H9 (cell line): ENCODE measurements around the gene OR52K2. TPM values are rescaled to one million over a fixed set of nuclear protein-coding genes. Genes with fewer than 3 reads are reported as not detected.
"Not testable (repeated sequence)": the region's sequence is repeated elsewhere in the genome, so short reads cannot be mapped to it uniquely, and the experiment has no call there.

Experiments
- DNase-seq: peaks from one replicate; pipeline ENCODE4 v3.0.0-alpha.2; 2017
- H2AFZ ChIP-seq: one replicate; pipeline ENCODE4 v1.6.1; 2013; ENCODE audit warnings: mild to moderate bottlenecking, low read length, control low read depth, moderate library complexity
- H2AK5ac ChIP-seq: 2 replicates; pipeline ENCODE4 v1.6.1; 2013; ENCODE audit warnings: low read length, control low read depth, mixed read lengths; ENCODE audit not compliant: insufficient read length
- H2BK120ac ChIP-seq: one replicate; pipeline ENCODE4 v1.6.1; 2013; ENCODE audit warnings: low read depth, mild to moderate bottlenecking, low read length, control low read depth, inconsistent platforms; ENCODE audit not compliant: poor library complexity, severe bottlenecking
- H2BK12ac ChIP-seq: 2 replicates; pipeline ENCODE4 v1.6.1; 2013; ENCODE audit warnings: low read length, control low read depth, mixed read lengths, low read depth; ENCODE audit not compliant: insufficient read length
- H2BK15ac ChIP-seq: 2 replicates; pipeline ENCODE4 v1.6.1; 2013; ENCODE audit warnings: low read depth, low read length, control low read depth
- H2BK20ac ChIP-seq: one replicate; pipeline ENCODE4 v1.6.1; 2013; ENCODE audit warnings: low read depth, mild to moderate bottlenecking, low read length, control low read depth, inconsistent platforms; ENCODE audit not compliant: poor library complexity, severe bottlenecking
- H2BK5ac ChIP-seq: 2 replicates; pipeline ENCODE4 v1.6.1; 2013; ENCODE audit warnings: low read length, control low read depth, mixed read lengths; ENCODE audit not compliant: insufficient read length
- H3K14ac ChIP-seq: 2 replicates; pipeline ENCODE4 v1.6.1; 2013; ENCODE audit warnings: low read length, control low read depth; ENCODE audit not compliant: insufficient read depth
- H3K18ac ChIP-seq: 2 replicates; pipeline ENCODE4 v1.6.1; 2013; ENCODE audit warnings: low read depth, mild to moderate bottlenecking, mixed read lengths, low read length, control low read depth; ENCODE audit not compliant: insufficient read length
- H3K23ac ChIP-seq: 2 replicates; pipeline ENCODE4 v1.6.1; 2013; ENCODE audit warnings: low read length, control low read depth, mixed read lengths, low read depth; ENCODE audit not compliant: insufficient read length
- H3K23me2 ChIP-seq: 2 replicates; pipeline ENCODE4 v1.6.1; 2013; ENCODE audit warnings: low read depth, mild to moderate bottlenecking, mixed read lengths, low read length, control low read depth; ENCODE audit not compliant: insufficient read length, poor library complexity, severe bottlenecking
- H3K27ac ChIP-seq: 2 replicates; pipeline ENCODE4 v1.5.1; 2013; ENCODE audit warnings: low read length, control low read depth, mixed read lengths, low read depth; ENCODE audit not compliant: insufficient read length
- H3K27me3 ChIP-seq: 2 replicates; pipeline ENCODE4 v1.6.1; 2013; ENCODE audit warnings: low read length, control low read depth, inconsistent platforms; ENCODE audit not compliant: insufficient read depth
- H3K4ac ChIP-seq: 2 replicates; pipeline ENCODE4 v1.6.1; 2013; ENCODE audit warnings: low read depth, mild to moderate bottlenecking, control low read depth, inconsistent platforms, low read length, moderate library complexity
- H3K4me1 ChIP-seq: 2 replicates; pipeline ENCODE4 v1.6.1; 2013; ENCODE audit warnings: low read length, control low read depth, inconsistent platforms; ENCODE audit not compliant: insufficient read depth
- H3K4me2 ChIP-seq: 2 replicates; pipeline ENCODE4 v1.6.1; 2013; ENCODE audit warnings: low read length, control low read depth, mixed read lengths; ENCODE audit not compliant: insufficient read length, insufficient read depth
- H3K56ac ChIP-seq: 2 replicates; pipeline ENCODE4 v1.6.1; 2013; ENCODE audit warnings: low read depth, mild to moderate bottlenecking, mixed read lengths, low read length, control low read depth; ENCODE audit not compliant: insufficient read length
- H3K79me1 ChIP-seq: 2 replicates; pipeline ENCODE4 v1.6.1; 2013; ENCODE audit warnings: low read depth, mild to moderate bottlenecking, moderate library complexity, low read length, control low read depth, inconsistent platforms; ENCODE audit not compliant: insufficient read depth, poor library complexity, severe bottlenecking
- H3K79me2 ChIP-seq: 2 replicates; pipeline ENCODE4 v1.6.1; 2013; ENCODE audit warnings: low read length, control low read depth, inconsistent platforms; ENCODE audit not compliant: insufficient read depth
- H3K9ac ChIP-seq: 2 replicates; pipeline ENCODE4 v1.6.1; 2013; ENCODE audit warnings: low read length, control low read depth, mixed read lengths; ENCODE audit not compliant: insufficient read length; ENCODE audit errors: extremely low read depth
- H3K9me3 ChIP-seq: one replicate; pipeline ENCODE4 v1.6.1; 2013; ENCODE audit warnings: low read depth, low read length, inconsistent platforms; ENCODE audit not compliant: control insufficient read depth
- H3T11ph ChIP-seq: one replicate; pipeline ENCODE4 v1.6.1; 2013; ENCODE audit warnings: mild to moderate bottlenecking, low read length, control low read depth, inconsistent platforms
- H4K20me1 ChIP-seq: one replicate; pipeline ENCODE4 v1.6.1; 2013; ENCODE audit not compliant: control insufficient read depth, insufficient read length, insufficient read depth
- H4K5ac ChIP-seq: 2 replicates; pipeline ENCODE4 v1.6.1; 2013; ENCODE audit warnings: low read depth, mild to moderate bottlenecking, mixed read lengths, low read length, control low read depth; ENCODE audit not compliant: insufficient read length
- H4K8ac ChIP-seq: replicated peaks from 2 replicates; pipeline ENCODE4 v1.6.1; 2013; ENCODE audit warnings: low read length, control low read depth, mixed read lengths, low read depth; ENCODE audit not compliant: insufficient read length
- H4K91ac ChIP-seq: 2 replicates; pipeline ENCODE4 v1.6.1; 2013; ENCODE audit warnings: low read depth, mild to moderate bottlenecking, moderate library complexity, mixed read lengths, low read length, control low read depth; ENCODE audit not compliant: insufficient read length
- H3K27ac Mint-ChIP-seq, 3 experiments: 2 replicates in 2 of 3; 3 replicates in 1 of 3; pipeline ENCODE4 v1.8.0; 2020 to 2021; ENCODE audit warnings: mixed read lengths in 3 of 3, mild to moderate bottlenecking in 1 of 3, moderate library complexity in 1 of 3
- H3K27me3 Mint-ChIP-seq: 2 replicates; pipeline ENCODE4 v1.8.0; 2021; ENCODE audit warnings: low read depth, mild to moderate bottlenecking, moderate library complexity, mixed read lengths
- H3K36me3 Mint-ChIP-seq, 3 experiments: 2 replicates in 2 of 3; 3 replicates in 1 of 3; pipeline ENCODE4 v1.8.0; 2020 to 2021; ENCODE audit warnings: low read depth in 3 of 3, mixed read lengths in 3 of 3; ENCODE audit not compliant: insufficient read depth in 1 of 3
- H3K4me1 Mint-ChIP-seq, 2 experiments: 2 replicates each; pipeline ENCODE4 v1.8.0; 2020; ENCODE audit warnings: mixed read lengths in 2 of 2
- H3K4me3 Mint-ChIP-seq, 2 experiments: 2 replicates in 1 of 2; 3 replicates in 1 of 2; pipeline ENCODE4 v1.8.0; 2020 to 2021; ENCODE audit warnings: mild to moderate bottlenecking in 2 of 2, mixed read lengths in 2 of 2, moderate library complexity in 1 of 2
- H3K9me3 Mint-ChIP-seq, 2 experiments: 2 replicates in 1 of 2; 3 replicates in 1 of 2; pipeline ENCODE4 v1.8.0; 2020; ENCODE audit warnings: mild to moderate bottlenecking in 2 of 2, mixed read lengths in 2 of 2, moderate library complexity in 1 of 2
- WGBS: extraction: QIAGEN DNeasy Blood & Tissue Kit; methylation state at CpG from one replicate; pipeline ENCODE4 v1.1.7; 2013; ENCODE audit warnings: missing lambda C conversion rate, low lambda C conversion rate, mixed read lengths; ENCODE audit not compliant: insufficient read length; ENCODE audit errors: extremely low coverage; 5-methylcytosine and 5-hydroxymethylcytosine counted together
- long read RNA-seq: library from polyadenylated mRNA; unstranded; transcript quantifications from one replicate; pipeline ENCODE4 v2.0.0, GENCODE V29; 2020
- total RNA-seq: library from RNA; stranded (reverse); gene quantifications from 2 replicates; pipeline ENCODE4 v1.2.1, GENCODE V29; 2021
- TF ChIP-seq, protein P1 (sequence below): fragments of 200-600 bp; sonication (generic); conservative IDR thresholded peaks from 3 replicates; pipeline ENCODE4 v1.8.0; 2021; ENCODE audit warnings: antibody characterized with exemption, mild to moderate bottlenecking

Gene OR52K2
- not detected in 2 replicates for total RNA-seq
- long read RNA-seq: 0 reads

DNA sequence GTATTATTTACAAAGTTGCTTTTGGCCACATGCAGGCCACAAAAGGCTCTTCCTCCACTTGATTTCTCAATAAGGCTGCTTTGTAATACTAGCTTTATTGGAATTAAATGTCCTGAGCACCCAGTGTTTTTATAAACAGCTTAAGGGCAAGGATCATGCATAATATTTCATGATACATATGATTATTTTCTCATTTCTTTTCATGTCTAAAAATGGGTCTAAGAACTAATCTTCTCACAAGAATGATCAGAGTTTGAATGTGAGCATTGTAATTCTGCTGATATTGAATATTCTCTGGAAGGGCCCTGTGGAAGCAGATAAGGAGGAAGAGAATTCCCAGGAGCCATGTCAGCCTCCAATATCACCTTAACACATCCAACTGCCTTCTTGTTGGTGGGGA lies at the start of gene OR52K2:
Gene OR52K2, plus strand, starts transcription at position 301 of the 400 bp plus-strand sequence. Its CDS starts 45 bp downstream, at position 346.
- H3K18ac ChIP-seq: no peak within 1 kb of the TSS
- H4K91ac ChIP-seq: no peak within 1 kb of the TSS
- no peak within 1 kb of the TSS for H2BK12ac ChIP-seq
- Mint-ChIP-seq H3K4me3 (no peak within 1 kb of the TSS), H3K9me3 (peaks cover under 1 to 4% of the 10 kb centered on the region in 2 experiments; a peak in 2 of 5 replicates), H3K36me3 (peaks cover 0 to 2% (median 0%) of the 10 kb centered on the region in 3 experiments; a peak in 2 of 7 replicates), H3K4me1 (no peaks in the 10 kb centered on the region), H3K27me3 (no peaks in the 10 kb centered on the region), H3K27ac (no peak within 1 kb of the TSS)
- no peak within 1 kb of the TSS for H3K23ac ChIP-seq
- H4K5ac ChIP-seq: no peak within 1 kb of the TSS
- no peaks in the 10 kb centered on the region for H4K20me1 ChIP-seq
- no peak within 1 kb of the TSS for H3K9ac ChIP-seq
- no peak within 1 kb of the TSS for H2AK5ac ChIP-seq
- H2AFZ ChIP-seq: no peak within 1 kb of the TSS
- H3K9me3 ChIP-seq: no peaks in the 10 kb centered on the region
- H2BK15ac ChIP-seq: no peak within 1 kb of the TSS
- H3T11ph ChIP-seq: no peak within 1 kb of the TSS
- no peaks in the 10 kb centered on the region for H3K23me2 ChIP-seq
- no peak within 1 kb of the TSS; the same call in 1 of the 2 replicates for H3K14ac ChIP-seq
- H2BK120ac ChIP-seq: no peak within 1 kb of the TSS
- H2BK20ac ChIP-seq: no peak within 1 kb of the TSS
- no peak within 1 kb of the TSS for H3K4ac ChIP-seq
- H4K8ac ChIP-seq: no peak within 1 kb of the TSS
- no peaks in the 10 kb centered on the region for H3K4me1 ChIP-seq
- H3K56ac ChIP-seq: no peak within 1 kb of the TSS
- H2BK5ac ChIP-seq: no peak within 1 kb of the TSS
- H3K27ac ChIP-seq: no peak within 1 kb of the TSS
- TF ChIP-seq, protein P1, sequence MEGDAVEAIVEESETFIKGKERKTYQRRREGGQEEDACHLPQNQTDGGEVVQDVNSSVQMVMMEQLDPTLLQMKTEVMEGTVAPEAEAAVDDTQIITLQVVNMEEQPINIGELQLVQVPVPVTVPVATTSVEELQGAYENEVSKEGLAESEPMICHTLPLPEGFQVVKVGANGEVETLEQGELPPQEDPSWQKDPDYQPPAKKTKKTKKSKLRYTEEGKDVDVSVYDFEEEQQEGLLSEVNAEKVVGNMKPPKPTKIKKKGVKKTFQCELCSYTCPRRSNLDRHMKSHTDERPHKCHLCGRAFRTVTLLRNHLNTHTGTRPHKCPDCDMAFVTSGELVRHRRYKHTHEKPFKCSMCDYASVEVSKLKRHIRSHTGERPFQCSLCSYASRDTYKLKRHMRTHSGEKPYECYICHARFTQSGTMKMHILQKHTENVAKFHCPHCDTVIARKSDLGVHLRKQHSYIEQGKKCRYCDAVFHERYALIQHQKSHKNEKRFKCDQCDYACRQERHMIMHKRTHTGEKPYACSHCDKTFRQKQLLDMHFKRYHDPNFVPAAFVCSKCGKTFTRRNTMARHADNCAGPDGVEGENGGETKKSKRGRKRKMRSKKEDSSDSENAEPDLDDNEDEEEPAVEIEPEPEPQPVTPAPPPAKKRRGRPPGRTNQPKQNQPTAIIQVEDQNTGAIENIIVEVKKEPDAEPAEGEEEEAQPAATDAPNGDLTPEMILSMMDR: no peak
- H3K4me2 ChIP-seq: no peak within 1 kb of the TSS
- H3K27me3 ChIP-seq: no peaks in the 10 kb centered on the region
- DNase-seq: no peak
- H3K79me1 ChIP-seq: no peaks in the 10 kb centered on the region
- no peaks in the 10 kb centered on the region for H3K79me2 ChIP-seq

DNA sequence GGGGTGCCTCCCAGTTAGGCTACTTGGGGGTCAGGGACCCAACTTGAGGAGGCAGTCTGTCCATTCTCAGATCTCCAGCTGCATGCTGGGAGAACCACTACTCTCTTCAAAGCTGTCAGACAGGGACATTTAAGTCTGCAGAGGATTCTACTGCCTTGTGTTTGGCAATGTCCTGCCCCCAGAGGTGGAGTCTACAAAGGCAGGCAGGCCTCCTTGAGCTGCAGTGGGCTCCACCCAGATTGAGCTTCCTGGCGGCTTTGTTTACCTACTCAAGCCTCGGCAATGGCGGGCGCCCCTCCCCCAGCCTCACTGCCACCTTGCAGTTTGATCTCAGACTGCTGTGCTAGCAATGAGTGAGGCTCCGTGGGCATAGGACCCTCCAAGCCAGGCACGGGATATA lies 42.9 kb upstream of the OR52K2 start:
- H3K4me1 Mint-ChIP-seq, H3K4ac ChIP-seq, H3K18ac ChIP-seq: not testable (repeated sequence)

More for the DNA sequence above, 42.9 kb upstream of the OR52K2 start:
- H3K14ac ChIP-seq, H4K91ac ChIP-seq, H3K27ac ChIP-seq, H2BK120ac ChIP-seq, H3K4me1 ChIP-seq, H2BK20ac ChIP-seq, H3K4me2 ChIP-seq, DNase-seq, H3K79me2 ChIP-seq, H3K56ac ChIP-seq, H3K27me3 ChIP-seq, H2AK5ac ChIP-seq, H3K23ac ChIP-seq, H4K5ac ChIP-seq, H3K9ac ChIP-seq, H2BK12ac ChIP-seq, H3K4me3 Mint-ChIP-seq, H2BK5ac ChIP-seq, H3K27ac Mint-ChIP-seq, H3K36me3 Mint-ChIP-seq, H3K79me1 ChIP-seq, H3K9me3 ChIP-seq, H3T11ph ChIP-seq, H3K23me2 ChIP-seq, H4K8ac ChIP-seq, H2AFZ ChIP-seq, H2BK15ac ChIP-seq, H4K20me1 ChIP-seq: not testable (repeated sequence)
- H3K27me3 Mint-ChIP-seq: peaks cover 13% of the 10 kb centered on the region
- no CpG with 5 or more reads among the region's 6 CpGs for WGBS
- H3K9me3 Mint-ChIP-seq: peaks cover 44 to 53% of the 10 kb centered on the region in 2 experiments
